ENCODE data around the gene ATXN1. TPM values are rescaled to one million over a fixed set of nuclear protein-coding genes. Genes with fewer than 3 reads are reported as not detected.

ATXN1 gene
- total and polyA plus RNA-seq, 7 experiments from 2014 or later, result 1.5 to 82.7 (median 42.4) TPM

DNA sequence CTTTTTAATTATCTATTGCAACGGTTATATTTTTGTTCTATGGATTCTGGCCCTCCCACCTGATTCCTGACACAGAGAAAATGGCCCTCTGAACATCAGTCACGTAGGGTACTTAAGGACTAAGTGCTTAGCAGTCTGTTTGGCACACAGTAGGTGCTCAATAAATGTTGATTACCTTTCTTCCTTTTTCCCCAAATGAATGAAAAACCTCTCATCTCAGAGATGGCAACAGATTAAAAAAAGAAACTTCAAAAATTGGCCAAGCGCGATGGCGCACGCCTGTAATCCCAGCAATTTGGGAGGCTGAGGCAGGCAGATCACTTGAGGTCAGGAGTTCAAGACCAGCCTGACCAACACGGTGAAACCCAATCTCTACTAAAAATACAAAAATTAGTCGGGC is 31.5 kb downstream of the ATXN1 start:
- Histone ChIP-seq H3K9me3 (ENCODE audit: control insufficient read depth in 2 of 3, low read length in 3 of 3) (no peaks in the 10 kb centered on the region), H3K36me3 (ENCODE audit: control insufficient read depth in 2 of 3, insufficient read depth in 3 of 3, low read length in 3 of 3) (no peaks in the 10 kb centered on the region), H3K4me1 (ENCODE audit: control insufficient read depth in 2 of 2, insufficient read depth in 2 of 2, low read length in 2 of 2) (peaks cover 12 to 41% of the 10 kb centered on the region in 2 donors), H3K27ac (ENCODE audit: low read depth, low read length) (no peak overlapping the region), H3K27me3 (ENCODE audit: control insufficient read depth in 2 of 2, insufficient read depth in 2 of 2, low read length in 2 of 2) (no peaks in the 10 kb centered on the region), H3K4me3 (ENCODE audit: low read length) (no peak overlapping the region)
- Mint-ChIP-seq H3K9me3 (no peaks in the 10 kb centered on the region), H3K27ac (peak overlapping the region in 1 of 9 donors; percentile 78), H3K36me3 (peaks cover 0 to 32% (median 5%) of the 10 kb centered on the region in 5 donors), H3K4me3 (peak overlapping the region in 1 of 10 donors; percentile 68), H3K4me1 (peaks cover 13 to 77% (median 28%) of the 10 kb centered on the region in 7 donors), H3K27me3 (no peaks in the 10 kb centered on the region)
- POLR2A ChIA-PET, result interaction anchor here (0.6 kb wide), 1 partner anchor 22 kb away, joined by 3 read pairs; no protein-coding TSS in a partner anchor
- CTCF ChIA-PET, result no interaction called here
- intact Hi-C loops (cut with micrococcal nuclease), result loop anchor here in 1 of 2 donors (5.0 kb wide), 1 partner anchor 32 kb away; no protein-coding TSS in a partner anchor
- no peak for DNase-seq
- ATAC-seq, result no peak

DNA sequence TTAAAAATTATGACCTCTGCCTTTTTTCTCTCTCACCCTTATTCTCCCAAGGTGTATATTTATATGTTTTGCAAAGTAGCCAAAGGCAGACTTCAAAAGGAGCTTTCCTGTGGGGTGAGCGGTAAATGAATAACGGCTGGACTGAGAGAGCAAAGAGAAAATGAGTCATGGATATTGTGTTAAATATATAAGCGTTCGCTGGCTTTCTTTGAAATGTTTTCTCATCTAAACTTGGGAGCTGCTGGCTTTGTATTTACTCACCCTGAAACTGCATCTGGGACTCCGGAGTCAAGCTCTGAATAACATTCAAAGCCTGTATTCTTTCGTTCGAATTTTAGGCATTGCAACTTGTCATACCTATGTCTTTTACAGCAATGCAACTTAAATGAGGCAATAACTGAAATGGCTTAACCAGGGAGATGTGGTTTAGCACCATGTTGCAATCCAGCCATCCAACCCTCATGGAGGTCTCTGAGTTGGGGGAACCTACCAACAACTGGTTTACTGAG is 32.0 kb downstream of the ATXN1 start:
- H3K36me3 Mint-ChIP-seq, result peaks cover 0 to 28% (median 5%) of the 10 kb centered on the region in 5 donors
- Histone ChIP-seq H3K27me3 (ENCODE audit: control insufficient read depth in 2 of 2, insufficient read depth in 2 of 2, low read length in 2 of 2) (no peaks in the 10 kb centered on the region), H3K4me1 (ENCODE audit: control insufficient read depth in 2 of 2, insufficient read depth in 2 of 2, low read length in 2 of 2) (peaks cover 12 to 43% of the 10 kb centered on the region in 2 donors), H3K9me3 (ENCODE audit: control insufficient read depth in 2 of 3, low read length in 3 of 3) (no peaks in the 10 kb centered on the region), H3K4me3 (ENCODE audit: low read length) (no peak overlapping the region), H3K36me3 (ENCODE audit: control insufficient read depth in 2 of 3, insufficient read depth in 3 of 3, low read length in 3 of 3) (no peaks in the 10 kb centered on the region), H3K27ac (ENCODE audit: low read depth, low read length) (no peak overlapping the region)
- ChIA-PET CTCF (no interaction called here), POLR2A (interaction anchor here (0.6 kb wide), 1 partner anchor 22 kb away, joined by 3 read pairs; no protein-coding TSS in a partner anchor)
- H3K9me3 Mint-ChIP-seq, result no peaks in the 10 kb centered on the region
- intact Hi-C loops (cut with micrococcal nuclease), result no loop called here
- ATAC-seq (no peak), DNase-seq (no peak)
- H3K27ac Mint-ChIP-seq, result peak overlapping the region in 1 of 9 donors; percentile 78
- H3K4me1 Mint-ChIP-seq, result peaks cover 13 to 76% (median 31%) of the 10 kb centered on the region in 7 donors
- no peaks in the 10 kb centered on the region for H3K27me3 Mint-ChIP-seq
- H3K4me3 Mint-ChIP-seq, result peak overlapping the region in 1 of 10 donors; percentile 68

DNA sequence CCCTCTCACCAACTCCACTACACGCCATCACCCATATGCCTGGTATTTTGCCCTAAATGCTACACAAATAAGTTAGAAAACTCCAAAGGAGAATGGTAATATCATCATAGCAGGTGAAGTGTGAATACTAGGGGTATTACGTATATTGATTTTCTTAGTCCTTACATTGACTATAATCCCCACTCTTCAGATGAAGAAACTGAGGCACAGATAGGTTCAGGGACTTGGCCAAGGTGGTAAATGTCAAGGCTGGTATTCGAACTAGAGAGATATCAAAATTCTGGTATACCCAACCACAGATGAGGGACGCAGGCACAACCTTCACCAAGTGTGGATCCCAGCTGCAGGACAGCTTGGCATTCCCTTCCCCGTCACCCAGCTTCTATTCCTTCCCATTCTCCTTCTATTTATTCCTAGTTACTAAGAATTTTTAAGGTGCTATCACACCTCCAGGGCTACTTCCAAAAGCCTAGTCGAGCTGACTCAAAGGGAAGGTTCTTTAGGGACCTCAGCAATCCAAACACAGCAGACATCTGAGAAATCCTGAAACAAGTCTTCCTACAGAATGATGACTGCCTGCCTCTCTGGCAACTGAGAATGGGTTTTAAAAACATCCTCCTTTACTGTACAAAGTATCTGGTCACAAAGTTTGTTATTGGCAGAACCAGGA is 32.6 kb downstream of the ATXN1 start:
- ChIA-PET POLR2A (no interaction called here), CTCF (no interaction called here)
- peak overlapping the region in 1 of 10 donors; percentile 68 for H3K4me3 Mint-ChIP-seq
- no peak overlapping the region for H3K4me3 ChIP-seq (ENCODE audit: low read length)
- peaks cover 0 to 28% (median 4%) of the 10 kb centered on the region in 5 donors for H3K36me3 Mint-ChIP-seq
- H3K27me3 ChIP-seq (ENCODE audit: control insufficient read depth in 2 of 2, insufficient read depth in 2 of 2, low read length in 2 of 2), result no peaks in the 10 kb centered on the region
- no peaks in the 10 kb centered on the region for H3K36me3 ChIP-seq (ENCODE audit: control insufficient read depth in 2 of 3, insufficient read depth in 3 of 3, low read length in 3 of 3)
- intact Hi-C loops (cut with micrococcal nuclease), result no loop called here
- no peaks in the 10 kb centered on the region for H3K9me3 ChIP-seq (ENCODE audit: control insufficient read depth in 2 of 3, low read length in 3 of 3)
- DNase-seq, result no peak
- no peaks in the 10 kb centered on the region for H3K9me3 Mint-ChIP-seq
- peaks cover 13 to 76% (median 37%) of the 10 kb centered on the region in 7 donors for H3K4me1 Mint-ChIP-seq
- ATAC-seq, result no peak
- H3K4me1 ChIP-seq (ENCODE audit: control insufficient read depth in 2 of 2, insufficient read depth in 2 of 2, low read length in 2 of 2), result peaks cover 12 to 48% of the 10 kb centered on the region in 2 donors
- peak overlapping the region in 1 of 9 donors; percentile 78 for H3K27ac Mint-ChIP-seq
- no peak overlapping the region for H3K27ac ChIP-seq (ENCODE audit: low read depth, low read length)
- H3K27me3 Mint-ChIP-seq, result no peaks in the 10 kb centered on the region

DNA sequence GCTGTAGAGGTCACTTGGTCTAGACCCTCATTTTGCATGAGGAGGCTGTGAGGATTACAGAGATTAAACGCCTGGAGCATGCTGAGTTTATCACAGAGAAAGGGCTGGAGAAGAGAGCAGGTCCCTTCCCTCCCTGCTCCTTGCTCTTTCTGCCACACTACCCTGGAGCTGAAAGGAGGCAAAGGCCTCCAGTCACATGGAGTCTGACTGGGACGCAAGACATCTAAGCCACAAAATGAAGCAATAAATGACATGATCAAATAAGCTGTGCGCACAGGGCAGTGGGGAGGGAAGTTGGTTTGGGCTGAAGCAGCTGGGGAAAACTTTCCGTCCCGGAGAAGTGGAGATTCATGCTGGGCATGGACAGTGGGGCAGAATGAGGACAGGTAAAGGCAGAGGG is 33.3 kb downstream of the ATXN1 start:
- H3K4me1 Mint-ChIP-seq, result peaks cover 13 to 74% (median 37%) of the 10 kb centered on the region in 7 donors
- H3K9me3 ChIP-seq (ENCODE audit: control insufficient read depth in 2 of 3, low read length in 3 of 3), result no peaks in the 10 kb centered on the region
- ChIA-PET POLR2A (no interaction called here), CTCF (no interaction called here)
- no peaks in the 10 kb centered on the region for H3K36me3 ChIP-seq (ENCODE audit: control insufficient read depth in 2 of 3, insufficient read depth in 3 of 3, low read length in 3 of 3)
- peaks cover 12 to 48% of the 10 kb centered on the region in 2 donors for H3K4me1 ChIP-seq (ENCODE audit: control insufficient read depth in 2 of 2, insufficient read depth in 2 of 2, low read length in 2 of 2)
- no peak for DNase-seq
- H3K27ac ChIP-seq (ENCODE audit: low read depth, low read length), result no peak overlapping the region
- no peaks in the 10 kb centered on the region for H3K27me3 Mint-ChIP-seq
- intact Hi-C loops (cut with micrococcal nuclease), result no loop called here
- H3K9me3 Mint-ChIP-seq, result no peaks in the 10 kb centered on the region
- H3K4me3 Mint-ChIP-seq, result no peak overlapping the region
- peaks cover 0 to 27% (median 4%) of the 10 kb centered on the region in 5 donors for H3K36me3 Mint-ChIP-seq
- no peak overlapping the region for H3K27ac Mint-ChIP-seq
- no peaks in the 10 kb centered on the region for H3K27me3 ChIP-seq (ENCODE audit: control insufficient read depth in 2 of 2, insufficient read depth in 2 of 2, low read length in 2 of 2)
- peak; percentile 63 for ATAC-seq
- H3K4me3 ChIP-seq (ENCODE audit: low read length), result no peak overlapping the region

DNA sequence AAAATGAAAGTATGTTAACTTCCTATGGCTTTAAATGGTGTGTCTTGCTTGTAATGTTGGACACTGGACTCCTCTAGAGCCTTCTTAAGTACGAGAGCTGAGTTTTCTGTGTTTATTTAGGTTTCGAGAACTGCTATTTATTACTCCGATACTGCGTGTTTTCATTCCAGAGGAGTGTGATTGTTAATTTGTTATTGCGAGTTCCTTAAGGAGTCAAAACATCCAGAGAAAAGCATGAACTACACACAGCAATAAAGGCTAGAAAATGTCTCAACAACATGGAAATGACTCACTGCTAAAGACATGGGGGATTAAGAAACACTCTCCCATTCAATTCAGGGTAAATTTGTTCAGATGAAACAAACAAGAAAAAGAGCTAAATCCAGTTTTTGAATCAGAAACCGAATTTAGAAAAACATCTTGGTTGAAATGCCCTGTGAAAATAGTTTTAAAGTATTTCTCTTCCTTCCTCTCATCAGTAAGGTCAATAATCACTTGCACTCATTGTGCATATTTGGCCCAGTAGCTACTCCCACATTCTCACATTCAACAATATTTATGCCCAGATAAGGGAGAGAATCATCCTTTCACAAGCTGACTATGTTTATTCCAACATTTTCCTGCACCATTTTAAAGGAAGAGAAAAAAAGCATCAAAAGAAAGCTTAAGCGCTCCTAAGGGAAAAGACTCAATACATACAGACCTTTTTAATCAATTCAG is 36.0 kb downstream of the ATXN1 start:
- peaks cover 0 to 27% of the 10 kb centered on the region in 2 donors for H3K4me1 ChIP-seq (ENCODE audit: control insufficient read depth in 2 of 2, insufficient read depth in 2 of 2, low read length in 2 of 2)
- intact Hi-C loops (cut with micrococcal nuclease), result no loop called here
- no peaks in the 10 kb centered on the region for H3K27me3 ChIP-seq (ENCODE audit: control insufficient read depth in 2 of 2, insufficient read depth in 2 of 2, low read length in 2 of 2)
- CTCF ChIA-PET, result interaction anchor here (0.6 kb wide), 1 partner anchor 43 kb away, joined by 3 read pairs; no protein-coding TSS in a partner anchor
- no peaks in the 10 kb centered on the region for H3K9me3 ChIP-seq (ENCODE audit: control insufficient read depth in 2 of 3, low read length in 3 of 3)
- peaks cover 0 to 22% (median 0%) of the 10 kb centered on the region in 5 donors for H3K36me3 Mint-ChIP-seq
- H3K4me3 ChIP-seq (ENCODE audit: low read length), result no peak overlapping the region
- no peaks in the 10 kb centered on the region for H3K27me3 Mint-ChIP-seq
- H3K27ac ChIP-seq (ENCODE audit: low read depth, low read length), result no peak overlapping the region
- H3K4me3 Mint-ChIP-seq, result no peak overlapping the region
- POLR2A ChIA-PET, result no interaction called here
- no peaks in the 10 kb centered on the region for H3K36me3 ChIP-seq (ENCODE audit: control insufficient read depth in 2 of 3, insufficient read depth in 3 of 3, low read length in 3 of 3)
- no peaks in the 10 kb centered on the region for H3K9me3 Mint-ChIP-seq
- DNase-seq (no peak), ATAC-seq (no peak)
- H3K4me1 Mint-ChIP-seq, result peaks cover 0 to 53% (median 12%) of the 10 kb centered on the region in 7 donors
- no peak overlapping the region for H3K27ac Mint-ChIP-seq

DNA sequence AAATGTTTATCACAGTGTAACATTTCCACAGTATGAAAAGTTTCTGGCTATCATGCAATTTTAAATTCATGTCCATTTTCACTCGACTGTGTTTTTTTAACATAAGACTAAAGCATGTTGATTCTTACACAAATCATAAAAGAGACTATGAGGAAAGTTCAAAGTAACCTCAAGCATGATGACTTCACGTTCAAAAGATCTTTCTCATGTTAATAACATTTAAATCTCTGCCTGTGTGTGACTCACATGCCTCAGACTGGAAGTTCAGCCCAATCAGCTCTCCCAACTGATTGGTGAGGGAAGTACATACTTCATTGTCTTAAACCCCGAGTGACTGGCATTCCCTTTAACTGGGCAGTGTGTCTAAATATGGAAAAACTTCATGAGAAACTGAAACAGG is 37.4 kb downstream of the ATXN1 start:
- Mint-ChIP-seq H3K27ac (no peak overlapping the region), H3K36me3 (peaks cover 0 to 22% (median 3%) of the 10 kb centered on the region in 5 donors), H3K27me3 (no peaks in the 10 kb centered on the region), H3K4me1 (peaks cover 4 to 49% (median 16%) of the 10 kb centered on the region in 7 donors), H3K4me3 (no peak overlapping the region), H3K9me3 (no peaks in the 10 kb centered on the region)
- H3K36me3 ChIP-seq (ENCODE audit: control insufficient read depth in 2 of 3, insufficient read depth in 3 of 3, low read length in 3 of 3), result no peaks in the 10 kb centered on the region
- ChIA-PET CTCF (interaction anchor here (0.8 kb wide), 1 partner anchor 391 kb away, joined by 3 read pairs; no protein-coding TSS in a partner anchor), POLR2A (no interaction called here)
- H3K27me3 ChIP-seq (ENCODE audit: control insufficient read depth in 2 of 2, insufficient read depth in 2 of 2, low read length in 2 of 2), result no peaks in the 10 kb centered on the region
- no peaks in the 10 kb centered on the region for H3K9me3 ChIP-seq (ENCODE audit: control insufficient read depth in 2 of 3, low read length in 3 of 3)
- no peak overlapping the region for H3K27ac ChIP-seq (ENCODE audit: low read depth, low read length)
- intact Hi-C loops (cut with micrococcal nuclease), result no loop called here
- DNase-seq (no peak), ATAC-seq (peak; percentile 52)
- no peak overlapping the region for H3K4me3 ChIP-seq (ENCODE audit: low read length)
- peaks cover 0 to 14% of the 10 kb centered on the region in 2 donors for H3K4me1 ChIP-seq (ENCODE audit: control insufficient read depth in 2 of 2, insufficient read depth in 2 of 2, low read length in 2 of 2)
